ENCODE results near the gene FBF1.
A peak's percentile ranks its signal among the peaks of the same experiment; 100 is the strongest.

Gene FBF1

GRCh38 chr17:75985986-75986385 is 45.1 kb upstream of the FBF1 start:
- TF ChIP-seq ZNF248 (tag by site-specific recombination; IDR thresholded peaks at IDR 0.05), result no peak
- TF ChIP-seq OSR2 (tag by site-specific recombination; IDR thresholded peaks at IDR 0.05), result no peak
- no peak for TF ChIP-seq ZNF155 (tag by site-specific recombination; IDR thresholded peaks at IDR 0.05)
- TF ChIP-seq FEZF1 (tag by site-specific recombination; IDR thresholded peaks at IDR 0.05), result no peak
- no peak for TF ChIP-seq ZNF292 (tag by site-specific recombination; IDR thresholded peaks at IDR 0.05; ENCODE audit: borderline replicate concordance, low read depth)
- TF ChIP-seq ZNF670 (tag by site-specific recombination; IDR thresholded peaks at IDR 0.05; ENCODE audit: low read depth), result no peak
- no peak for TF ChIP-seq PRDM2 (tag by site-specific recombination; IDR thresholded peaks at IDR 0.05; ENCODE audit: borderline replicate concordance)
- no peak for TF ChIP-seq ZNF302 (tag by site-specific recombination; IDR thresholded peaks at IDR 0.05; ENCODE audit: low read depth)
- no peak for TF ChIP-seq ZNF2 (tag by site-specific recombination; IDR thresholded peaks at IDR 0.05)
- no peak for TF ChIP-seq ZSCAN16 (tag by site-specific recombination; IDR thresholded peaks at IDR 0.05)
- TF ChIP-seq ZNF132 (tag by site-specific recombination; IDR thresholded peaks at IDR 0.05; ENCODE audit: borderline replicate concordance), result no peak
- ChIA-PET POLR2A (no interaction called here), CTCF (interaction anchor here (2.7 kb wide), 1 partner anchor 19 kb away, joined by 15 read pairs; no protein-coding TSS in a partner anchor)
- Histone ChIP-seq H3K4me1 (ENCODE audit: control insufficient read depth, insufficient read depth, low read length) (peaks cover 11% of the 10 kb centered on the region), H3K9me3 (ENCODE audit: control insufficient read depth, insufficient read depth, low read depth, low read length) (no peaks in the 10 kb centered on the region), H3K4me3 (ENCODE audit: low read depth, low read length) (no peak overlapping the region), H3K36me3 (ENCODE audit: control insufficient read depth in 2 of 2, insufficient read depth in 1 of 2, low read length in 2 of 2) (peaks cover 0 to 3% of the 10 kb centered on the region in 2 experiments; a peak in 1 of 3 replicates), H3K27ac (ENCODE audit: extremely low read depth, low read depth, low read length) (no peak overlapping the region)

DNA sequence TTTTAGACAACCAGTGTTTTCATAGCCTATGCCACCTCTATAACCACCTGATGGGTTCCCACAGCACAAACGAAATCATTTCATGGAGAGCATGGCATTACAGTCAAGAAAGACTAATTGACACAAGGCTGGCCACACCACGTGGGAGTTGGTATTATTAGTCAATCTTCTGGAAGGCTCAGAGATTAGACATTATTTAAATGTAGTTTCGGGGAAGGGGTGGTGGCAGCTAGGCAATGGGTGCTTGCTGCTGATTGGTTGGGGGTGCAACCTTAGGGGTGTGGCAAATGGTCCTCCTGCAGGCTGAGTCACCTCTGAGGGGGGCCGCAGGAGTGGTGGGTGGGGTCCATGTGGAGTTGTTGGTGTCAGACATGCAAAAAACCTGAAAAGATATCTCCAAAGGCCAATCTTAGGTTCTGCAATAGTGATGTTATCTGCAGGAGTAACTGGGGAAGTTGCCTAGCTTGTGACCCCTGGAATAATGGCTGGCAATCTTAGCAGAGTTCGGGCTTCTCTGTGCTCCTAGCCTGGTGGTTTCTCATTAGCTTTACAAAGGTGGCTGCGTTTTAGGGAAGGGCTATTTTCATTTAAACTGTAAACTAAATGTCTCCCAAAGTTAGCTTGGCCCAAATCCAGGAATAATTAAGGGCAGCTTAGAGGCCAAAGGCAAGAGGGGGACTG is 42.8 kb upstream of the FBF1 start:
- peaks cover 11% of the 10 kb centered on the region for H3K4me1 ChIP-seq (ENCODE audit: control insufficient read depth, insufficient read depth, low read length)
- no peak overlapping the region for H3K4me3 ChIP-seq (ENCODE audit: low read depth, low read length)
- CTCF ChIA-PET, result interaction anchor here (0.7 to 2.7 kb wide), 6 partner anchors 8 to 30 kb away, joined by 3 to 15 read pairs (median 10); partner anchors contain the start of gene CDK3
- POLR2A ChIA-PET, result interaction anchor here (1.3 to 1.9 kb wide), 3 partner anchors 13 to 43 kb away, joined by 6 to 8 read pairs (median 7); partner anchors contain the start of gene FBF1
- peak overlapping the region; percentile 10 for H3K27ac ChIP-seq (ENCODE audit: extremely low read depth, low read depth, low read length)
- no peaks in the 10 kb centered on the region for H3K9me3 ChIP-seq (ENCODE audit: control insufficient read depth, insufficient read depth, low read depth, low read length)
- no peaks in the 10 kb centered on the region; a peak in 1 of 3 replicates for H3K36me3 ChIP-seq (ENCODE audit: control insufficient read depth in 2 of 2, insufficient read depth in 1 of 2, low read length in 2 of 2)
- TF ChIP-seq, protein P1, sequence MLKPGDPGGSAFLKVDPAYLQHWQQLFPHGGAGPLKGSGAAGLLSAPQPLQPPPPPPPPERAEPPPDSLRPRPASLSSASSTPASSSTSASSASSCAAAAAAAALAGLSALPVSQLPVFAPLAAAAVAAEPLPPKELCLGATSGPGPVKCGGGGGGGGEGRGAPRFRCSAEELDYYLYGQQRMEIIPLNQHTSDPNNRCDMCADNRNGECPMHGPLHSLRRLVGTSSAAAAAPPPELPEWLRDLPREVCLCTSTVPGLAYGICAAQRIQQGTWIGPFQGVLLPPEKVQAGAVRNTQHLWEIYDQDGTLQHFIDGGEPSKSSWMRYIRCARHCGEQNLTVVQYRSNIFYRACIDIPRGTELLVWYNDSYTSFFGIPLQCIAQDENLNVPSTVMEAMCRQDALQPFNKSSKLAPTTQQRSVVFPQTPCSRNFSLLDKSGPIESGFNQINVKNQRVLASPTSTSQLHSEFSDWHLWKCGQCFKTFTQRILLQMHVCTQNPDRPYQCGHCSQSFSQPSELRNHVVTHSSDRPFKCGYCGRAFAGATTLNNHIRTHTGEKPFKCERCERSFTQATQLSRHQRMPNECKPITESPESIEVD (tag by site-specific recombination; IDR thresholded peaks at IDR 0.05), result peak; percentile 15; the same call in 1 of the 2 replicates
- TF ChIP-seq PRDM2 (tag by site-specific recombination; IDR thresholded peaks at IDR 0.05; ENCODE audit: borderline replicate concordance), result no peak
- TF ChIP-seq TSHZ1 (tag by site-specific recombination; IDR thresholded peaks at IDR 0.05; ENCODE audit: borderline replicate concordance), result no peak
- TF ChIP-seq SP3 (tag by site-specific recombination; IDR thresholded peaks at IDR 0.05), result peak; percentile 61
- peak; percentile 69; the same call in 1 of the 2 replicates for TF ChIP-seq KLF9 (tag by site-specific recombination; IDR thresholded peaks at IDR 0.05; ENCODE audit: low read depth)
- no peak for TF ChIP-seq ZSCAN16 (tag by site-specific recombination; IDR thresholded peaks at IDR 0.05)
- TF ChIP-seq GLIS1 (tag by site-specific recombination; IDR thresholded peaks at IDR 0.05), result peak; percentile 93

All from HEK293 (cell line).